HepG2 (cell line): Measurements from ENCODE around the gene MAGI1.

Experiments
- HCFC1 ChIP-seq: fragments of 150-350 bp; IDR thresholded peaks from 2 replicates; pipeline ENCODE4 v1.6.1; 2014; ENCODE audit warnings: low read depth, low read length
- HDAC6 ChIP-seq: fragments of 200-600 bp; sonication (generic); IDR thresholded peaks from 2 replicates; pipeline ENCODE4 v1.7.0; 2017; ENCODE audit warnings: mild to moderate bottlenecking, antibody characterized with exemption, low read length, low read depth
- HNRNPL ChIP-seq: fragments of 200-400 bp; formaldehyde crosslinking; IDR thresholded peaks from 2 replicates; pipeline ENCODE4 v1.6.1; 2017; ENCODE audit warnings: mild to moderate bottlenecking, low read depth, low read length
- HOXA9 ChIP-seq: sonication (generic); formaldehyde crosslinking; IDR thresholded peaks from 2 replicates; pipeline ENCODE4 v1.8.1; 2022; ENCODE audit warnings: missing genetic modification reagents, mild to moderate bottlenecking, moderate library complexity, borderline replicate concordance
- RFX5 ChIP-seq: IDR thresholded peaks from 2 replicates; pipeline ENCODE4 v1.6.1; 2011; ENCODE audit warnings: low read depth, low read length, improper control_type of control experiment
- UBTF ChIP-seq: sonication (generic); formaldehyde crosslinking; IDR thresholded peaks from 2 replicates; pipeline ENCODE4 v1.4.0; 2020; ENCODE audit warnings: mild to moderate bottlenecking, missing genetic modification reagents
- YY1 ChIP-seq: IDR thresholded peaks from 2 replicates; pipeline ENCODE4 v1.6.1; 2011; ENCODE audit warnings: low read length, low read depth, moderate library complexity, mild to moderate bottlenecking; ENCODE audit not compliant: insufficient read depth, insufficient replicate concordance
- ZHX1 ChIP-seq: sonication (generic); formaldehyde crosslinking; IDR thresholded peaks from 2 replicates; pipeline ENCODE4 v1.8.1; 2022; ENCODE audit warnings: low read depth, mild to moderate bottlenecking, missing genetic modification reagents
- ZNF121 ChIP-seq: sonication (generic); formaldehyde crosslinking; IDR thresholded peaks from 2 replicates; pipeline ENCODE4 v1.5.0; 2020; ENCODE audit warnings: mild to moderate bottlenecking, missing genetic modification reagents
- ZNF646 ChIP-seq: sonication (generic); formaldehyde crosslinking; IDR thresholded peaks from 2 replicates; pipeline ENCODE4 v1.9.0; 2021; ENCODE audit warnings: mild to moderate bottlenecking, missing genetic modification reagents
- TF ChIP-seq, protein P1 (sequence below): sonication (generic); formaldehyde crosslinking; IDR thresholded peaks from 2 replicates; pipeline ENCODE4 v1.5.0; 2020; ENCODE audit warnings: mild to moderate bottlenecking, missing genetic modification reagents, moderate library complexity

GRCh38 chr3:65339192-65339740 is 699.5 kb downstream of the MAGI1 start:
- no peak for TF ChIP-seq RFX5
- TF ChIP-seq UBTF (CRISPR knock-in tag) = no peak
- TF ChIP-seq, protein P1, sequence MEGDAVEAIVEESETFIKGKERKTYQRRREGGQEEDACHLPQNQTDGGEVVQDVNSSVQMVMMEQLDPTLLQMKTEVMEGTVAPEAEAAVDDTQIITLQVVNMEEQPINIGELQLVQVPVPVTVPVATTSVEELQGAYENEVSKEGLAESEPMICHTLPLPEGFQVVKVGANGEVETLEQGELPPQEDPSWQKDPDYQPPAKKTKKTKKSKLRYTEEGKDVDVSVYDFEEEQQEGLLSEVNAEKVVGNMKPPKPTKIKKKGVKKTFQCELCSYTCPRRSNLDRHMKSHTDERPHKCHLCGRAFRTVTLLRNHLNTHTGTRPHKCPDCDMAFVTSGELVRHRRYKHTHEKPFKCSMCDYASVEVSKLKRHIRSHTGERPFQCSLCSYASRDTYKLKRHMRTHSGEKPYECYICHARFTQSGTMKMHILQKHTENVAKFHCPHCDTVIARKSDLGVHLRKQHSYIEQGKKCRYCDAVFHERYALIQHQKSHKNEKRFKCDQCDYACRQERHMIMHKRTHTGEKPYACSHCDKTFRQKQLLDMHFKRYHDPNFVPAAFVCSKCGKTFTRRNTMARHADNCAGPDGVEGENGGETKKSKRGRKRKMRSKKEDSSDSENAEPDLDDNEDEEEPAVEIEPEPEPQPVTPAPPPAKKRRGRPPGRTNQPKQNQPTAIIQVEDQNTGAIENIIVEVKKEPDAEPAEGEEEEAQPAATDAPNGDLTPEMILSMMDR (CRISPR knock-in tag) = no peak
- TF ChIP-seq YY1 = no peak
- TF ChIP-seq HDAC6 = no peak
- TF ChIP-seq ZHX1 (CRISPR knock-in tag) = no peak
- TF ChIP-seq HCFC1 = no peak
- TF ChIP-seq HNRNPL = no peak
- TF ChIP-seq ZNF121 = no peak
- TF ChIP-seq ZNF646 (CRISPR knock-in tag) = no peak
- no peak for TF ChIP-seq HOXA9 (CRISPR knock-in tag)
